GM10847 (cell line): ENCODE measurements around the gene TPX2.

Experiments used
- POLR2A ChIP-seq: IDR thresholded peaks from 2 replicates; pipeline ENCODE4 v1.6.1; 2011; ENCODE audit not compliant: insufficient read length; ENCODE audit errors: extremely low read depth

Gene TPX2

DNA sequence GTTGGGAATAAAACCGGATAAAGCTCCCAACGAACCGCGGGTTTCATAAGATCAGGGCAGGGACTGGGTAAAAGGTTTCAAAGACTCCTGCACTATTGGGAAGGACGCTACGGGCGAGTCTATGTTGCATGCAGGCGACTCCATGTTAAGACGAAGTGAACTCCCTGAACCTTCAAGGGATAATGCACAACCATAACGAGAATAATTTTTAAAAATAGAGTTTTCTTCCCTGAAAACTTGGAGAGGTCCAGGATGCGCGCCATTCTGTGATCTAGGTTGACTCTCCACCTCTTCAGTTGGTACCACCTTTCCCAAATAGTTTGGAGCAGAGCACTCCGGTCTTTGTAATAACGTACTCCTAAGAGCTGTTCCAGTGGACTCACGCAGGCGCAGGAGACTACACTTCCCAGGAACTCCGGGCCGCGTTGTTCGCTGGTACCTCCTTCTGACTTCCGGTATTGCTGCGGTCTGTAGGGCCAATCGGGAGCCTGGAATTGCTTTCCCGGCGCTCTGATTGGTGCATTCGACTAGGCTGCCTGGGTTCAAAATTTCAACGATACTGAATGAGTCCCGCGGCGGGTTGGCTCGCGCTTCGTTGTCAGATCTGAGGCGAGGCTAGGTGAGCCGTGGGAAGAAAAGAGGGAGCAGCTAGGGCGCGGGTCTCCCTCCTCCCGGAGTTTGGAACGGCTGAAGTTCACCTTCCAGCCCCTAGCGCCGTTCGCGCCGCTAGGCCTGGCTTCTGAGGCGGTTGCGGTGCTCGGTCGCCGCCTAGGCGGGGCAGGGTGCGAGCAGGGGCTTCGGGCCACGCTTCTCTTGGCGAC, at the start of gene TPX2:
Gene TPX2, plus strand, starts transcription at position 562 of the 821 bp plus-strand sequence. CDS start 18,187 bp downstream, outside the sequence.
- TF ChIP-seq POLR2A: peak; percentile 41

DNA sequence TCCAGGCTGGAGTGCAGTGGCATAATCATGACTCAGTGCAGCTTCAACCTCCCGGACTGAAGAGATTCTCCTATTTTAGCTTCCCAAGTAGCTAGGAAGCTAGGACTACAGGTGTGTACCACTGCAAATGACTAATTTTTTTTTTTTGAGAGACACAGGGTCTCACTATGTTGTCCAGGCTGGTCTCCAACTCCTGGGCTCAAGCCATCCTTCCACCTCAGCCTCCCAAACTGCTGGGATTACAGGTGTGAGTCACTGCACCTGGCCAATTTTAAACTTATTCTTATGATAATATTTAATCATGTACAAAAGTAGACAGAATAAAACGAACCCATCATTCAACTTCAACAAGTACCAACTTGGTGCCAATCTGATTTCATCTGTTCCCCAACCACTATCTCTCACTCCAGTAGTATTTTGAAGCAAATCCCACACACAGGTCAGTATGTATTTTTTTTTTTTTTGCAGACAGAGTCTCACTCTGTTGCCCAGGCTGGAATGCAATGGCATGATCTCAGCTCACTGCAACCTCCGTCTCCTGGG, 48.9 kb upstream of the TPX2 start:
- TF ChIP-seq POLR2A: no peak

DNA sequence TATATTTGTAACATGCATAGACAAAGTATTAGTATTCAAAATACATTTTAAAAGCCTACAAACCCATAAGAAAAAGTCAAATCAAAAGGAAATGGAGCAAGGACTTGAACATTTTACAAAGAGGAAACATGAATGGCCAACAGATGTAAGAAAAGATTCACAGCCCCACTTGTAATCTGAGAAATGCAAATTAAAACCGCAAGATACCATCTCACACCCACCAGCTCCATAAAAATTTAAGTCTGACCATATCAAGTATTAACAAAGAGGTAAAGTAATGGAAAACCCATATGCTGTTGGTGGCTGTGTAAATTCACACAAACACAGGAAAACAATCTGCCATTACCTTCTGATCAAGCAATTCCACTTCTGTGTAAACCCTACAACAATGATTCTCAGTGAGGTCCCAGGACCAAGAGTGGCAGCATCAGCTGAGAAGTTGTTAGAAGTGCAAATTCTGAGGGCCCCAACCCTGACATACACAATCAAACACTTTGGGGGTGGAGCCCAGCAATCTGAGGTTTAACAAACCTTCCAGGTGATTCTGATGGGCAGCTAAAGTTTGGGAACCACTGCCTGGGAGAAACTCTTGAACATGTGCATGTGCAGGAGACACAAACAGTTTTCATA, 47.3 kb upstream of the TPX2 start:
- TF ChIP-seq POLR2A: no peak

GRCh38 chr20:31693402-31693801, 45.7 kb upstream of the TPX2 start:
- no peak for TF ChIP-seq POLR2A

- no peak for TF ChIP-seq POLR2A
Observed at GRCh38 chr20:31693987-31694661, 45.0 kb upstream of the TPX2 start.

DNA sequence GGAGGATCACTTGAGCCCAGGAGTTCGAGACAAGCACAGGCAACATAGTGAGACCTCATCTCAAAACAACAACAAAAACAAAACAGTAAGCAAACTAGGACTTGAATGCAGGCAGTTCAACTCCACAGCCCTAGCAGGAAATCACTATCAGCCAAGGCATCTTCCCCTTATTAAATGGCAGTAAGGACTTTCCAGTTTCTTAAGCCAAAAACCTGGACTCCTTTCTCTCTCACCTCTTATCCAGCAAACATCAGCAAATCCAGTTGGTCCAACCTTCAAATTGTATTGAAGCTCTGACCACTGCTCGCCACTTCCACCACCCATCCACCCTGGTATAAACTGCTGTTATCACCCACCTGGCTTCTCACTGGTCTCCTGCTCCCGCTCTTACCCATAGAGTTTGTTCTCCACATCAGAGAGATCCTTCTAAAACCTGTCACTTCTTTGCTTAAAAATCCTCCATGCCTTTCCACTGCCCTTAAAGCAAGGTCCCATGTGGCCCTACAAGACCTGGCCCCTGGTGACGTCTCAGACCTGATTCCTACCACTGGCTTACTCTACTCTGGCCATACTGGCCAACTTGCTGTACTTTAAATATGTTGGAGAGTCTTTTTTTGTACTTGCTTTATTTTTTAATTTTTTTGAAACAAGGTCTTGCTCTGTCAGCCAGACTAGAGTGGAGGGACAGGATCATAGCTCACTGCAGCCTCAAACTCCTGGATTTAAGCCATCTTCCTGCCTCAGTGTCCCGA, 44.1 kb upstream of the TPX2 start:
- TF ChIP-seq POLR2A: no peak

GRCh38 chr20:31695849-31696804, 43.0 kb upstream of the TPX2 start:
- TF ChIP-seq POLR2A: no peak

DNA sequence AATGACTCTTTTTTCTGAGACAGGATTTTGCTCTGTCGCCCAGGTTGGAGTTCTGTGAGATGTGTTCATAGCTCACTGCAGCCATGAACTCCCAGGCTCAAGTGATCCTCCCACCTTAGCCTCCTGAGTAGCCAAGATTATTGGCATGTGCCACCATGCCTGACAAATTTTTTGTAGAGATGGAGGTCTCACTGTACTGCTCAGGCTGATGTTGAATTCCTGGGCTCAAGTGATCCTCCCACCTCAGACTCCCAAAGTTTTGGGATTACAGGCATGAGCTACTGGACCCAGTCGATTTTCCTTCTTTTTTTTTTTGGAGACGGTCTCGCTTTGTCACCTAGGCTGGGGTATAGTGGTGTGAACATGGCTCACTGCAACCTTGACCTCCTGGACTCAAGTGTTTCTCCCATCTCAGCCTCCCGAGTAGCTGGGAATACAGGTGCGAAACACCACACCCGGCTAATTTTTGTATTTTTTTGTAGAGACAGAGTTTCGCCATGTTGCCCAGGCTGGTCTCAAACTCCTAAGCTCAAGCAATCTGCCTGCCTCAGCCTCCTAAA, 40.8 kb upstream of the TPX2 start:
- no peak for TF ChIP-seq POLR2A

GRCh38 chr20:31698803-31699718, 40.0 kb upstream of the TPX2 start:
- no peak for TF ChIP-seq POLR2A

GRCh38 chr20:31699801-31700728, 39.0 kb upstream of the TPX2 start:
- TF ChIP-seq POLR2A: no peak

DNA sequence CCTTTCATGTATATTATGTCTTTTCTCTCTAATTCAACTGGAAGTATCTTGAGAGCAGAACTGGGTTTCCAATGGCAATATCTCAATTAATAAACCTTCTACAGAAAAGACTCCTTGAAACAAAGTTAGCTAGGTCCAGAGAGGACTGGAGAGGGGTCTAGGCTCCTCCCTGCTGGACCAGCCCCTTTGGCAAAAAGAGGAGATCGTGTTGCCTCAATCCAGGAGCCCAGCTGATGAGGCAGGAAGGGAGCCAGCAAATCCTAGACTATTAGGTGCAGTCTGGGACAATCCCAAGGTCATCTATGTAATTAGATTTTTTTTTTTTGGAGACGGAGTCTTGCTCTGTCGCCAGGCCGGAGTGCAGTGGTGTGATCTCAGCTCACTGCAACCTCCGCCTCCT, 38.3 kb upstream of the TPX2 start:
- TF ChIP-seq POLR2A: no peak

GRCh38 chr20:31701591-31701990, 37.5 kb upstream of the TPX2 start:
- TF ChIP-seq POLR2A: no peak
